DND-41 (cell line): ENCODE results near the gene ENSA.

Source experiments
- CTCF ChIP-seq: IDR thresholded peaks from 2 replicates; pipeline ENCODE4 v1.5.1; 2012; ENCODE audit warnings: borderline replicate concordance, low read length, moderate library complexity, mild to moderate bottlenecking; ENCODE audit not compliant: poor library complexity, severe bottlenecking; ENCODE audit errors: extremely low read depth
- EZH2 ChIP-seq: IDR thresholded peaks from 3 replicates; pipeline ENCODE4 v1.6.1; 2012; ENCODE audit warnings: borderline replicate concordance, low read depth, mild to moderate bottlenecking, moderate library complexity, low read length, inconsistent platforms; ENCODE audit not compliant: severe bottlenecking

- TF ChIP-seq CTCF (no peak), EZH2 (no peak)
These were observed 54.9 kb downstream of the ENSA start for GRCh38 chr1:150574260-150575071.
